Tibial nerve (tissue), 4 donors: ENCODE results near the gene NUFIP2.

Source experiments
- EP300 ChIP-seq, 2 donors: sonication (generic); formaldehyde crosslinking; IDR thresholded peaks; one replicate each; pipeline ENCODE4 v1.6.1; 2017; ENCODE audit warnings: antibody characterized with exemption in 2 of 2, mild to moderate bottlenecking in 1 of 2
- POLR2A ChIP-seq, 2 donors: fragments of 450-650 bp; IDR thresholded peaks; one replicate each; pipeline ENCODE4 v1.6.1; 2017; ENCODE audit warnings: antibody characterized with exemption in 2 of 2, mild to moderate bottlenecking in 2 of 2, moderate library complexity in 2 of 2
- TF ChIP-seq, protein P1 (sequence below), 5 experiments: fragments of 200-600 bp in 3 of 5; fragments of 450-650 bp in 2 of 5; sonication (generic) in 3 of 5; IDR thresholded peaks; one replicate each; pipeline ENCODE4 v1.5.1; 2016 to 2019; ENCODE audit warnings: antibody characterized with exemption in 5 of 5, mild to moderate bottlenecking in 3 of 5, moderate library complexity in 2 of 5

DNA sequence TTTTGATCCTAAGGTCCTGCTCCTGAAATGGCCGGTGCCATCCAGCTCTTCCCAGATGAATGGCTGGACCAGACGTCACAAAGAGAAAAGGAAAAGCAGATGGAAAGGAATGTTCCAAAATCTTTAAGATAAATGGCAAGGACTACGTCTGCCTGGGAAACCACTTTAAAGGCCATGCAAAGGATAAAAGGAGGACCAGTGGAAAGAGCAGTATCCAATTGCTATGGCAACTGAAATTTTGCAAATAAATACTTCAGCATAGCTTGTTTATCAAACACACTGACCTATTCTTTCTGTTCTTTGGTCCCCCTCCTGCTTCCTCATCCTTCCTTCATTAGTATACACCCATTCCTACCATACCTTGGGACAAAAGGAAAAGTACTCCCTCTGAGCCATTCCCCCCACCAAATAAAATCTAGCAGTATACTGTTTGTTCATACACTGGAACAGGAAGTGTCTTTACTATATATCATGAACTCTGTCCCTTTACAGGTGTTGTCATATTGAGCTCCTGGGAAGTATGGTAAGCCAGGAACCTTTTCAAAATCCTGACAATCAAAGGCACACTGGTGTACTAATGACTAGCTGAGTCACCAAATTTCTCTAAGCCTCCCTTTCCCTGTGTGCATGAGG lies 37.2 kb upstream of the NUFIP2 start:
- TF ChIP-seq POLR2A (IDR thresholded peaks at IDR 0.05): no peak
- TF ChIP-seq, protein P1, sequence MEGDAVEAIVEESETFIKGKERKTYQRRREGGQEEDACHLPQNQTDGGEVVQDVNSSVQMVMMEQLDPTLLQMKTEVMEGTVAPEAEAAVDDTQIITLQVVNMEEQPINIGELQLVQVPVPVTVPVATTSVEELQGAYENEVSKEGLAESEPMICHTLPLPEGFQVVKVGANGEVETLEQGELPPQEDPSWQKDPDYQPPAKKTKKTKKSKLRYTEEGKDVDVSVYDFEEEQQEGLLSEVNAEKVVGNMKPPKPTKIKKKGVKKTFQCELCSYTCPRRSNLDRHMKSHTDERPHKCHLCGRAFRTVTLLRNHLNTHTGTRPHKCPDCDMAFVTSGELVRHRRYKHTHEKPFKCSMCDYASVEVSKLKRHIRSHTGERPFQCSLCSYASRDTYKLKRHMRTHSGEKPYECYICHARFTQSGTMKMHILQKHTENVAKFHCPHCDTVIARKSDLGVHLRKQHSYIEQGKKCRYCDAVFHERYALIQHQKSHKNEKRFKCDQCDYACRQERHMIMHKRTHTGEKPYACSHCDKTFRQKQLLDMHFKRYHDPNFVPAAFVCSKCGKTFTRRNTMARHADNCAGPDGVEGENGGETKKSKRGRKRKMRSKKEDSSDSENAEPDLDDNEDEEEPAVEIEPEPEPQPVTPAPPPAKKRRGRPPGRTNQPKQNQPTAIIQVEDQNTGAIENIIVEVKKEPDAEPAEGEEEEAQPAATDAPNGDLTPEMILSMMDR (IDR thresholded peaks at IDR 0.05): no peak
- no peak for TF ChIP-seq EP300 (IDR thresholded peaks at IDR 0.05)
